Psoas muscle (tissue), 8 donors: ENCODE data around the gene MAP3K5. TPM values are rescaled to one million over a fixed set of nuclear protein-coding genes. Genes with fewer than 3 reads are reported as not detected.

ENCODE experiments used
- ATAC-seq, 4 donors: fragments of 200-7000 bp; cut with Tn5 transposase; one replicate each; pipeline ENCODE4 v1.9.1; 2020; ENCODE audit warnings: moderate library complexity in 3 of 4, mild to moderate bottlenecking in 2 of 4
- DNase-seq, 2 donors: peaks; one replicate each; pipeline ENCODE4 v3.0.0-alpha.2; 2020
- H3K27ac ChIP-seq: fragments of 200-600 bp; one replicate; pipeline ENCODE4 v1.8.0; 2022
- H3K27me3 ChIP-seq, 3 donors: fragments of 200-600 bp in 1 of 3; one replicate each; pipeline versions ENCODE4 v1.6.1 to v1.8.0; 2013 to 2022; ENCODE audit warnings: low read length in 2 of 3, mild to moderate bottlenecking in 2 of 3, moderate library complexity in 1 of 3; ENCODE audit not compliant: insufficient read depth in 3 of 3
- H3K36me3 ChIP-seq, 2 donors: fragments of 200-600 bp in 1 of 2; one replicate each; pipeline versions ENCODE4 v1.6.1 to v1.8.0; 2013 to 2022; ENCODE audit warnings: low read depth in 1 of 2, mild to moderate bottlenecking in 1 of 2, moderate library complexity in 1 of 2; ENCODE audit not compliant: insufficient read depth in 1 of 2
- H3K4me1 ChIP-seq: fragments of 200-600 bp; one replicate; pipeline ENCODE4 v1.8.0; 2022
- H3K4me3 ChIP-seq: fragments of 200-600 bp; one replicate; pipeline ENCODE4 v1.8.0; 2022; ENCODE audit warnings: mild to moderate bottlenecking
- H3K9me3 ChIP-seq: fragments of 200-600 bp; one replicate; pipeline ENCODE4 v1.8.0; 2022
- WGBS, 3 donors: extraction: QIAGEN DNeasy Blood & Tissue Kit; methylation state at CpG; one replicate each; pipeline versions ENCODE4 v1.1.6 to v1.1.7; 2013; 5-methylcytosine and 5-hydroxymethylcytosine counted together
- intact Hi-C, 2 donors: fragments of 100-400 bp; cut with DNase I; formaldehyde crosslinking; loops; one replicate each; pipeline versions ENCODE4 v1.11.0 to v1.14.2; 2022
- polyA plus RNA-seq, 3 donors: library from polyadenylated mRNA; stranded (reverse); fragments of 200-250 nt; gene quantifications; one replicate each; pipeline ENCODE4 v1.2.3, GENCODE V29; 2013
- total RNA-seq, 4 donors: library from RNA; stranded (reverse); fragmentation: NEBNext Ultra II Directional in 2 of 4; extraction: Animal tissue kit (Norgen Biotek cat#: 25700) in 2 of 4; gene quantifications; one replicate each; pipeline versions ENCODE4 v1.2.1 to v1.2.4, GENCODE V29; 2021 to 2023
- TF ChIP-seq, protein P1 (sequence below): fragments of 200-600 bp; IDR thresholded peaks from one replicate; pipeline ENCODE4 v1.8.0; 2022; ENCODE audit warnings: antibody characterized with exemption
- donor health status: healthy with polysubstance abuse.
- donor health status: DM: no; HTN: no; CAD: no; lungs with moderate emphysema.
- donor health status: Bipolar disorder and iron deficiency.
- donor health status: healthy.
- donor health status: DM: yes; HTN: yes; CAD: no.
- donor health status: DM: no; HTN: no; CAD: no.
- donor health status: DM: no; HTN: no; CAD: no.
- donor health status: DM: yes; HTN: yes; CAD: no.

MAP3K5 gene
- total and polyA plus RNA-seq, 7 donors = 0.91 to 8.3 (median 3.8) TPM

DNA sequence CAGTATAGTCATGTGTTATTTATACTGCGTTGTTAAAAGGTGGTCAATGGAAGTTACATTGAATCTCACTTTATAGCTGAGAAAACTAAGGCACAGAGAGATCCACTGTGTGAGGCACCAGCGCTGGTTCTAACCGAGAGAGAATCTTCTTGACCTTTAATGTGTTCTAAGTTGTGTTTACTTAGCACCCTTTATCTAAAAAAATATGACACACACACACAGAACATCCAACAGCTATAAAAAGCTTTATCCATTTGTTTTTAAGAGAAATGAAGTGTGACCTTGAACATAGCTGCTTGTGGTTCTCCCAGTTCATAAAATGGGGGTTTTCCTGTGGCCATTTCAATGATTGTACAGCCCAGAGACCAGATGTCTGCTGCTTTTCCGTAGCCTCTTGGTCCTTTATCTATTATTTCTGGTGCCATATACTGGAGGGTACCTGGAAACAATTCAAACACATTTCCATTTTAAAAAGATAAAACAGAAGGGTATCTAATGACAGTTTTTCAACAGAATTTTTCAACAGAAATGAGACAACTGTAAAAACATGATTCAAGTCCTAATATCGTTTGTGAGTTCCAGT lies 187.3 kb downstream of the MAP3K5 start:
- Histone ChIP-seq H3K27ac (no peak overlapping the region), H3K4me1 (peaks cover 14% of the 10 kb centered on the region), H3K27me3 (no peaks in the 10 kb centered on the region), H3K4me3 (no peak overlapping the region), H3K9me3 (no peaks in the 10 kb centered on the region), H3K36me3 (peaks cover 0 to 11% of the 10 kb centered on the region in 2 donors)
- no peak for ATAC-seq
- no peak for DNase-seq
- WGBS, 3 donors = 79 to 83% (median 82%) methylated on average over 5 of the region's 5 CpGs
- TF ChIP-seq, protein P1, sequence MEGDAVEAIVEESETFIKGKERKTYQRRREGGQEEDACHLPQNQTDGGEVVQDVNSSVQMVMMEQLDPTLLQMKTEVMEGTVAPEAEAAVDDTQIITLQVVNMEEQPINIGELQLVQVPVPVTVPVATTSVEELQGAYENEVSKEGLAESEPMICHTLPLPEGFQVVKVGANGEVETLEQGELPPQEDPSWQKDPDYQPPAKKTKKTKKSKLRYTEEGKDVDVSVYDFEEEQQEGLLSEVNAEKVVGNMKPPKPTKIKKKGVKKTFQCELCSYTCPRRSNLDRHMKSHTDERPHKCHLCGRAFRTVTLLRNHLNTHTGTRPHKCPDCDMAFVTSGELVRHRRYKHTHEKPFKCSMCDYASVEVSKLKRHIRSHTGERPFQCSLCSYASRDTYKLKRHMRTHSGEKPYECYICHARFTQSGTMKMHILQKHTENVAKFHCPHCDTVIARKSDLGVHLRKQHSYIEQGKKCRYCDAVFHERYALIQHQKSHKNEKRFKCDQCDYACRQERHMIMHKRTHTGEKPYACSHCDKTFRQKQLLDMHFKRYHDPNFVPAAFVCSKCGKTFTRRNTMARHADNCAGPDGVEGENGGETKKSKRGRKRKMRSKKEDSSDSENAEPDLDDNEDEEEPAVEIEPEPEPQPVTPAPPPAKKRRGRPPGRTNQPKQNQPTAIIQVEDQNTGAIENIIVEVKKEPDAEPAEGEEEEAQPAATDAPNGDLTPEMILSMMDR = no peak
- intact Hi-C loops = no loop called here

DNA sequence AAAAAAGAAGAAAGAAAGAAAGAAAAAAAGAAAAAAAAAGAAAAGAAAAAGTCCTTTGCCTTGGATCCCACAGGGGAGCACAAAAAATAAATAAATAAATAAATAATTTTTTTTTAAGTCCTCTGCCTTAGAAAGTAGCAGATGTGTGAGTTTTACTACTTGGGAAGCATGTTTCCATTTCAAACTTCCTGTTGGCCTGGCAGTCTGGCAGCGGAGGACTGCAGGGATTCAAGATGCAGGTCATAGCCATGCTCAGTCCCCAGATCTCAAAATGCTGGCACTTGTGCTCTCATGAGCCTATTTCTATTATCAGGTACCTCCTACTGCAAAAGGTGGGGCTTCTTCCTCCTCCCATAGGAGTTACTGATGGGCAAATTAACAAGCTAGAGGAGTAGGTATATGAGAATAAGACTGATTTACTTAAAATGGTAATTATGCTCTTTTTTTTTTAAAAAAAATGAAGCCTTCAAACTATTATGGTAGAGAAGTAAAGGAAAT lies 187.9 kb downstream of the MAP3K5 start:
- Histone ChIP-seq H3K36me3 (peaks cover 0 to 11% of the 10 kb centered on the region in 2 donors), H3K4me1 (peaks cover 19% of the 10 kb centered on the region), H3K27ac (no peak overlapping the region), H3K27me3 (no peaks in the 10 kb centered on the region), H3K4me3 (no peak overlapping the region), H3K9me3 (no peaks in the 10 kb centered on the region)
- DNase-seq = no peak
- WGBS, 3 donors = 67 to 95% (median 90%) methylated on average over 1 of the region's 1 CpG
- TF ChIP-seq, protein P1 = no peak
- intact Hi-C loops = no loop called here
- ATAC-seq = no peak

DNA sequence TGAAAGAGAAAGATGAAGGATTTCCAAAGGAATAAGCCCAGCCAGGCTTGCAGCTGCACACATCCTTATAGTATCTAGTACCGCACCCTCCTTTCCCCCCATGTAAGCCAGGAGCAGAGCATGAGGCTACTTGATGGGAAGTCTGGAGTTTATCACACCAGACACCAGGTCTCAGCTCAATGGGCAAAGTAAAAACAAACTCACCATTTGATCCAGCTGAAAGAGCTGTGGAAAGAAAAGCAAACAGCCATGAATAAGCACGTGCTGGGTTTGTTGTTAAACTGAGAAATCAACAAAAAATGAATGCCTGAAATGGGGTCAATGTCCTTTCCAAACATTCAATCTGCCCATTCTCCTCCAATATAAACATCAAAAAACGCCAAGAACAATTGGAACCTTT lies 191.5 kb downstream of the MAP3K5 start:
- no peaks in the 10 kb centered on the region for H3K9me3 ChIP-seq
- TF ChIP-seq, protein P1 = no peak
- H3K27me3 ChIP-seq = no peaks in the 10 kb centered on the region
- peak overlapping the region; percentile 89 for H3K27ac ChIP-seq
- H3K4me1 ChIP-seq = peaks cover 32% of the 10 kb centered on the region
- peaks cover 0 to 11% of the 10 kb centered on the region in 2 donors for H3K36me3 ChIP-seq
- intact Hi-C loops = no loop called here
- 79 to 86% (median 86%) methylated on average over 3 of the region's 3 CpGs for WGBS, 3 donors
- no peak for ATAC-seq
- DNase-seq = no peak
- no peak overlapping the region for H3K4me3 ChIP-seq

DNA sequence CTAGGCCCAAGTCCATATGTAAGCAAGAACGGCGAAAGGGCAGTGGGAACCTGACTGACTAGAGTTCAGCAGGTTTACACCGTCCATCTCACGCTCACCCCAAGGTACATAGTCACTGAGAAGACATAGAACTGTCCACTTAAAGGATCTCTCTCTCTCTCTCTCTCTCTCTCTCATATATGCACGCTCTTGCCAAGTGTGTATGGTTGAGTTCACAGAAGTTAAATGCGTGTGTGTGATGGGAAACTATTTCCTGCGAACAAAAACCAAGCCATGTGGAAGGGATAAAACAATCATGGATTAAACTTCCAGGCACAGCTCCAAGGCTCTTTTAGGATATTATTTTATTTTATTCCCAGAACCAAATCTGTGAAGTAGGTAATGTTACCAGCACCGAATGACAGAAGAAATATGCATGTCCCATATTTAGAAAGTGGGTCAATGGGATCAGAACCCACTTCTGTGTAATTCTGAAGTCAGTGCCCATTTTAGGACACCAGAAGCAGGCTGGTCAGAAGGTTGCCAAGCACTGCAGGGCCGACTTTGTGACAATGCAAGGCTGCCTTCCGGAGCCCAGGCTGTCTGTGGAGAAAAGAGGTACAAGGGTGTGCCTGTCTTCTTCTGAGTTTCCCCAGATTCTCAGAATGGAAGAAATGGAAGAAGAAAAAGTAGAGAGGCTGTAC lies 192.8 kb downstream of the MAP3K5 start:
- ATAC-seq (peak; percentile 91 to 98 (median 97)), DNase-seq (peak; percentile 27 to 71)
- no peaks in the 10 kb centered on the region for H3K9me3 ChIP-seq
- H3K4me3 ChIP-seq = no peak overlapping the region
- peaks cover 0 to 3% of the 10 kb centered on the region in 2 donors for H3K36me3 ChIP-seq
- H3K27ac ChIP-seq = peak overlapping the region; percentile 89
- peaks cover 32% of the 10 kb centered on the region for H3K4me1 ChIP-seq
- H3K27me3 ChIP-seq = no peaks in the 10 kb centered on the region
- TF ChIP-seq, protein P1 = no peak
- intact Hi-C loops = no loop called here
- WGBS, 3 donors = 35 to 47% (median 35%) methylated on average over 10 of the region's 10 CpGs
